Cardiac muscle cell (in vitro differentiated cells and primary cell): ENCODE measurements around the gene DLGAP1. TPM values are rescaled to one million over a fixed set of nuclear protein-coding genes. Genes with fewer than 3 reads are reported as not detected.
"Not testable (repeated sequence)": the region's sequence is repeated elsewhere in the genome, so short reads cannot be mapped to it uniquely, and the experiment has no call there.

Experiments used
- DNase-seq, 2 donors: peaks; one replicate each; pipeline versions ENCODE4 v3.0.0 to v3.0.0-alpha.2; 2010 to 2017; ENCODE audit warnings: low read depth in 1 of 2, low spot score in 1 of 2
- H3K27ac ChIP-seq: fragments of 200-600 bp; sonication (generic); 2 replicates; pipeline ENCODE4 v1.5.1; 2016
- H3K27me3 ChIP-seq: fragments of 200-600 bp; sonication (generic); 2 replicates; pipeline ENCODE4 v1.6.0; 2016; ENCODE audit warnings: control low read depth
- H3K36me3 ChIP-seq: fragments of 200-600 bp; sonication (generic); 2 replicates; pipeline ENCODE4 v1.5.1; 2016; ENCODE audit warnings: control low read depth
- H3K4me1 ChIP-seq: fragments of 200-600 bp; sonication (generic); 2 replicates; pipeline ENCODE4 v1.8.1; 2017; ENCODE audit warnings: low read depth, mild to moderate bottlenecking, mixed run types
- H3K4me3 ChIP-seq: fragments of 200-600 bp; sonication (generic); 2 replicates; pipeline ENCODE4 v1.5.1; 2016; ENCODE audit warnings: mild to moderate bottlenecking
- H3K9me3 ChIP-seq: fragments of 200-600 bp; sonication (generic); 2 replicates; pipeline ENCODE4 v1.5.1; 2017; ENCODE audit warnings: low read depth, mild to moderate bottlenecking, control low read depth
- CTCF ChIP-seq: IDR thresholded peaks from 2 replicates; pipeline ENCODE4 v1.5.1; 2012; ENCODE audit warnings: low read depth, mild to moderate bottlenecking, low read length
- polyA plus RNA-seq: library from polyadenylated mRNA; unstranded; fragments of >200 nt; fragmentation: Nextera tagmentation; extraction: Ambion mirVana; gene quantifications from 2 replicates; pipeline ENCODE4 v1.2.1, GENCODE V29; 2016
- total RNA-seq: library from RNA; depleted of rRNA; stranded (reverse); fragments of >200 nt; gene quantifications from 2 replicates; pipeline ENCODE4 v1.2.3, GENCODE V29; 2016

Gene DLGAP1
- total and polyA plus RNA-seq, 2 experiments from 2014 or later: 2.5 to 7.9 TPM

DNA sequence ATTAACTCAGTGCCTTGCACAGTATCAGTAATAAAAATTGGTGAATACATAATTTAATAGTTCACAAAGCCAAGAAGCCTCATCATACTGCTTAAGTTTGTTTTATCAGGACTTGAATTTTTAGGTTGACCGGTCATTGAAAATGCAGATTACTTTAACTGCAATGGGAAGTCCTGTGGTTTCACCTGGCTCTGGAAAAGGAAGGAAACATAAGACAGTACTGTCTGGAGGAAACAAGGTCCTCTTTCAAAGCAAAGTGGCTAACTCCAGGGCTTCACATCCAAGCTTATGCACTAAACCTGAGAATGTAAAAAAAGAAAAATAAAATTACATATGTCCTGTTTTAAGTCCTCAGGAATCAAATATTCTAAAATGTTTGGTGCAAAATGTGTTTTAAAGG, 119.7 kb downstream of the DLGAP1 start:
- H3K9me3 ChIP-seq: no peaks in the 10 kb centered on the region
- no peaks in the 10 kb centered on the region for H3K36me3 ChIP-seq
- no peak overlapping the region for H3K4me3 ChIP-seq
- DNase-seq: no peak
- H3K27ac ChIP-seq: no peak overlapping the region
- no peaks in the 10 kb centered on the region for H3K4me1 ChIP-seq
- H3K27me3 ChIP-seq: peaks cover 79% of the 10 kb centered on the region
- no peak for TF ChIP-seq CTCF

GRCh38 chr18:4333043-4333442, 122.1 kb downstream of the DLGAP1 start:
- H3K27me3 ChIP-seq: peaks cover 58% of the 10 kb centered on the region
- no peaks in the 10 kb centered on the region for H3K4me1 ChIP-seq
- no peaks in the 10 kb centered on the region for H3K9me3 ChIP-seq
- no peaks in the 10 kb centered on the region for H3K36me3 ChIP-seq
- no peak for TF ChIP-seq CTCF
- no peak overlapping the region for H3K27ac ChIP-seq
- no peak overlapping the region for H3K4me3 ChIP-seq
- no peak for DNase-seq

DNA sequence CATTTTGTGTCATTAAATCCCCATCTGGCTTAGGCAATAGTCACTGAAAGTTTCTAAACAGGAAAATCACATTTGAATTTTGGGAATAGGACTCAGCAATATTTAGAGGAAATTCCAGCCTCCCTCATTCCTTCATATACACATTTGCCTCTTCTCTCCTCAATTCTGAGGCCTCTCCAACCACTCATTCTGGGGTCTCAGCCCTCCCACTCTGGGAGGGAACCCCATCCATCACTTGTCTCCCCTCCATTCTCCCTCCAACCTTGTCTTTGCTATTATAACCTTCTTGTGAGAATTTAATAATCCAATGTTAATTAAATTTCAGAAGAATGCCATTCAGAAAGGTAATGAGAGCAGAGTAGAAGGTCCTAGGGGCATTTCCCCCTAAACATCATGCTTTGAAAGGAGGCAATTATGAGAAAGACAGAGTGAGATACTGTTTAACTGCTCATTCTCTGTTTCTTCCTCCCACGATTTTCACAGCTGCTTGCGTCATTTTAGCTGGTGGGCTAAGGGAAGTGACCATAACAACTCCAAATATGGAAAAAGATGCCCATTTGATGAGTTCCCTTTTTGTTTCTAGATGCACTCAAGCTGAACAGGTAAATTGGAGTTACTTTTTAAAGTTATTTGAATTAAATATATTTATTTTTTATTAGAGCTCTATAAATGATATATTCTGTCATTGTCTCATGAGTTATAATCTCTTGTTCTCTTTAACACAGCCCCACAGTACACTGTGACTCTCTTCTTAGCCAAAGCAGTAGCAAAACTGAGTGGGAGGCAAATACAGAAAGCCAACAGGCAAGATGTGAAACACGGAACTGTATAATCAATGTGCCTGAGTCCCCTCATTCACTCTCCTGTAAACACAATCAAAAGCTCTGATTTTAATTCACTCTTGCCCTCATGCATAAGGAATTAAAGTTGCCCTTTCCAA, 135.1 kb downstream of the DLGAP1 start:
- no peaks in the 10 kb centered on the region for H3K36me3 ChIP-seq
- TF ChIP-seq CTCF: no peak
- H3K27me3 ChIP-seq: peaks cover 7% of the 10 kb centered on the region
- H3K27ac ChIP-seq: no peak overlapping the region
- H3K9me3 ChIP-seq: no peaks in the 10 kb centered on the region
- no peak for DNase-seq
- H3K4me3 ChIP-seq: no peak overlapping the region
- no peaks in the 10 kb centered on the region for H3K4me1 ChIP-seq

- H3K4me1 ChIP-seq: no peaks in the 10 kb centered on the region
- no peak for DNase-seq
- no peak overlapping the region for H3K27ac ChIP-seq
- peaks cover 14% of the 10 kb centered on the region for H3K27me3 ChIP-seq
- TF ChIP-seq CTCF: no peak
- H3K4me3 ChIP-seq: no peak overlapping the region
- H3K36me3 ChIP-seq: no peaks in the 10 kb centered on the region
- no peaks in the 10 kb centered on the region for H3K9me3 ChIP-seq
Observed at GRCh38 chr18:4318311-4318710, 136.8 kb downstream of the DLGAP1 start.

DNA sequence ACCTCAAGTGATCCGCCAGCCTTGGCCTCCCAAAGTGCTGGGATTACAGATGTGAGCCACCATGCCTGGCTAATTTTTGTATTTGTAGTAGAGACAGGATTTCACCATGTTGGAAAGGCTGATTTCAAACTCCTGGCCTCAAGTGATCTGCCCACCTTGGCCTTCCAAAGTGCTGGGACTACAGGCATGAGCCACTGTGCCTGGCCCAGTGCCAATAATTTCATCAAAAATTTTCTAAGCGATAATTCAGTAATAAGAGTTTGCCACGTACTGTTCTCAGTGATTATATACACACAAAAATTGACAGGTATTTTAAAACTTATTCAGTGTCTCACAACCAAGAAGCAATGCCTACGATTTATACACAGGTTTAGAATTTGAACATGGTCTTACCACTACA, 143.2 kb downstream of the DLGAP1 start:
- H3K36me3 ChIP-seq, H3K27me3 ChIP-seq, H3K27ac ChIP-seq, H3K9me3 ChIP-seq, DNase-seq, H3K4me3 ChIP-seq, H3K4me1 ChIP-seq: not testable (repeated sequence)

- Histone ChIP-seq H3K27ac (no peak overlapping the region), H3K9me3 (no peaks in the 10 kb centered on the region), H3K4me3 (no peak overlapping the region), H3K27me3 (peaks cover 8% of the 10 kb centered on the region), H3K4me1 (no peaks in the 10 kb centered on the region), H3K36me3 (no peaks in the 10 kb centered on the region)
- TF ChIP-seq CTCF: no peak
- no peak for DNase-seq
Observed at GRCh38 chr18:4311136-4311535, 144.0 kb downstream of the DLGAP1 start.
